ENCODE measurements around the gene RRAS2.
A peak's percentile ranks its signal among the peaks of the same experiment; 100 is the strongest.
"Not testable (repeated sequence)": the region's sequence is repeated elsewhere in the genome, so short reads cannot be mapped to it uniquely, and the experiment has no call there.

Gene RRAS2

GRCh38 chr11:14306481-14306880 lies 52.5 kb downstream of the RRAS2 start:
- peak; percentile 49 for DNase-seq (ENCODE audit: low spot score)

GRCh38 chr11:14305649-14306048 lies 53.3 kb downstream of the RRAS2 start:
- no peak for DNase-seq (ENCODE audit: low spot score)

GRCh38 chr11:14304601-14305000 lies 54.4 kb downstream of the RRAS2 start:
- no peak for DNase-seq (ENCODE audit: low spot score)

GRCh38 chr11:14300661-14301304 lies 58.2 kb downstream of the RRAS2 start:
- DNase-seq (ENCODE audit: low spot score): peak; percentile 62

GRCh38 chr11:14299921-14300320 lies 59.1 kb downstream of the RRAS2 start:
- DNase-seq (ENCODE audit: low spot score): no peak

GRCh38 chr11:14290422-14290821 lies 68.6 kb downstream of the RRAS2 start:
- DNase-seq (ENCODE audit: low spot score): no peak

GRCh38 chr11:14288189-14288935 lies 70.6 kb downstream of the RRAS2 start:
- no peak for DNase-seq (ENCODE audit: low spot score)

- DNase-seq (ENCODE audit: low spot score): not testable (repeated sequence)
Measured at GRCh38 chr11:14278869-14279268, 80.1 kb downstream of the RRAS2 start.

- DNase-seq (ENCODE audit: low spot score): no peak
Measured at GRCh38 chr11:14275076-14275475, 83.9 kb downstream of the RRAS2 start.

- no peak for DNase-seq (ENCODE audit: low spot score)
Measured at GRCh38 chr11:14273895-14274294, 85.1 kb downstream of the RRAS2 start.

GRCh38 chr11:14270690-14271542 lies 88.1 kb downstream of the RRAS2 start:
- DNase-seq (ENCODE audit: low spot score): no peak

GRCh38 chr11:14269692-14270573 lies 89.0 kb downstream of the RRAS2 start:
- no peak for DNase-seq (ENCODE audit: low spot score)

- DNase-seq (ENCODE audit: low spot score): no peak
Measured at GRCh38 chr11:14267861-14268635, 90.9 kb downstream of the RRAS2 start.

- DNase-seq (ENCODE audit: low spot score): no peak
Measured at GRCh38 chr11:14266622-14267021, 92.4 kb downstream of the RRAS2 start.

GRCh38 chr11:14264966-14265365 lies 94.0 kb downstream of the RRAS2 start:
- DNase-seq (ENCODE audit: low spot score): no peak

- no peak for DNase-seq (ENCODE audit: low spot score)
Measured at GRCh38 chr11:14262271-14262846, 96.6 kb downstream of the RRAS2 start.

- DNase-seq (ENCODE audit: low spot score): no peak
Measured at GRCh38 chr11:14261066-14261465, 97.9 kb downstream of the RRAS2 start.

- DNase-seq (ENCODE audit: low spot score): no peak
Measured at GRCh38 chr11:14259878-14260277, 99.1 kb downstream of the RRAS2 start.

- peak; percentile 33 for DNase-seq (ENCODE audit: low spot score)
Measured at GRCh38 chr11:14259186-14259784, 99.7 kb downstream of the RRAS2 start.
